BJ (cell line): ENCODE results near the gene HDLBP. TPM values are rescaled to one million over a fixed set of nuclear protein-coding genes. Genes with fewer than 3 reads are reported as not detected.

Experiments
- CTCF ChIA-PET: fragments of 350-600 bp; formaldehyde crosslinking; extraction: SDS; loops from one replicate; lab custom pipeline; 2021; ENCODE audit warnings: antibody characterized with exemption, inconsistent platforms; lab: Yijun Ruan, JAX
- POLR2A ChIA-PET: fragments of 300-600 bp; sonication (Branson Sonifier 250); formaldehyde crosslinking; extraction: SDS; loops from one replicate; lab custom pipeline; 2021; ENCODE audit warnings: antibody characterized with exemption; lab: Charles Lee
- DNase-seq: peaks from one replicate; pipeline ENCODE4 v3.0.0-alpha.2; 2011; ENCODE audit warnings: low read depth
- H3K27me3 ChIP-seq: 2 replicates; pipeline ENCODE4 v1.6.0; 2011; ENCODE audit warnings: low read length; ENCODE audit not compliant: control insufficient read depth, insufficient read depth
- H3K36me3 ChIP-seq: 2 replicates; pipeline ENCODE4 v1.5.1; 2011; ENCODE audit warnings: low read length; ENCODE audit not compliant: control insufficient read depth, insufficient read depth
- H3K4me3 ChIP-seq: 2 replicates; pipeline ENCODE4 v1.5.1; 2011; ENCODE audit warnings: low read depth, mild to moderate bottlenecking, control low read depth, low read length
- polyA plus RNA-seq: library from polyadenylated mRNA; depleted of rRNA; stranded (reverse); fragments of >200 nt; gene quantifications from 2 replicates; pipeline ENCODE4 v1.2.3, GENCODE V29; 2011
- TF ChIP-seq, protein P1 (sequence below): IDR thresholded peaks from 2 replicates; pipeline ENCODE4 v1.5.1; 2011; ENCODE audit warnings: low read depth, mild to moderate bottlenecking, control low read depth, inconsistent platforms, low read length, moderate library complexity; ENCODE audit not compliant: insufficient read depth

Gene HDLBP
- polyA plus RNA-seq, 1 experiment: 948 TPM

DNA sequence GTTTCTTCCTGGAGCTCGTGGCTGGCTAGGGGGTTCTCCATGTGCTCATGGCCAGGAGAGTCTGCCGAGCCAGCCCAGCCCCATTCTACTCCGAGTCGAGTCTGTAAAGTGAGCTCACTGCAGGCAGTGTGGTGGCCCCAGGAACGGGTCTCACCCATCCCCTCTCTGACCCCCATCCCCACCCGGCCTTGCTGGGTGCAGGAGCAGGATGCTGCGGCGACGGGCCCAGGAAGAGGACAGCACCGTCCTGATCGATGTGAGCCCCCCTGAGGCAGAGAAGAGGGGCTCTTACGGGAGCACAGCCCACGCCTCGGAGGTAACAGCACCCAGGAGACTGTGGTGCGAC is 125.6 kb downstream of the HDLBP start:
- Histone ChIP-seq H3K4me3 (no peak overlapping the region), H3K36me3 (no peaks in the 10 kb centered on the region), H3K27me3 (no peaks in the 10 kb centered on the region)
- ChIA-PET POLR2A (no interaction called here), CTCF (no interaction called here)
- TF ChIP-seq, protein P1, sequence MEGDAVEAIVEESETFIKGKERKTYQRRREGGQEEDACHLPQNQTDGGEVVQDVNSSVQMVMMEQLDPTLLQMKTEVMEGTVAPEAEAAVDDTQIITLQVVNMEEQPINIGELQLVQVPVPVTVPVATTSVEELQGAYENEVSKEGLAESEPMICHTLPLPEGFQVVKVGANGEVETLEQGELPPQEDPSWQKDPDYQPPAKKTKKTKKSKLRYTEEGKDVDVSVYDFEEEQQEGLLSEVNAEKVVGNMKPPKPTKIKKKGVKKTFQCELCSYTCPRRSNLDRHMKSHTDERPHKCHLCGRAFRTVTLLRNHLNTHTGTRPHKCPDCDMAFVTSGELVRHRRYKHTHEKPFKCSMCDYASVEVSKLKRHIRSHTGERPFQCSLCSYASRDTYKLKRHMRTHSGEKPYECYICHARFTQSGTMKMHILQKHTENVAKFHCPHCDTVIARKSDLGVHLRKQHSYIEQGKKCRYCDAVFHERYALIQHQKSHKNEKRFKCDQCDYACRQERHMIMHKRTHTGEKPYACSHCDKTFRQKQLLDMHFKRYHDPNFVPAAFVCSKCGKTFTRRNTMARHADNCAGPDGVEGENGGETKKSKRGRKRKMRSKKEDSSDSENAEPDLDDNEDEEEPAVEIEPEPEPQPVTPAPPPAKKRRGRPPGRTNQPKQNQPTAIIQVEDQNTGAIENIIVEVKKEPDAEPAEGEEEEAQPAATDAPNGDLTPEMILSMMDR: no peak
- DNase-seq: no peak

DNA sequence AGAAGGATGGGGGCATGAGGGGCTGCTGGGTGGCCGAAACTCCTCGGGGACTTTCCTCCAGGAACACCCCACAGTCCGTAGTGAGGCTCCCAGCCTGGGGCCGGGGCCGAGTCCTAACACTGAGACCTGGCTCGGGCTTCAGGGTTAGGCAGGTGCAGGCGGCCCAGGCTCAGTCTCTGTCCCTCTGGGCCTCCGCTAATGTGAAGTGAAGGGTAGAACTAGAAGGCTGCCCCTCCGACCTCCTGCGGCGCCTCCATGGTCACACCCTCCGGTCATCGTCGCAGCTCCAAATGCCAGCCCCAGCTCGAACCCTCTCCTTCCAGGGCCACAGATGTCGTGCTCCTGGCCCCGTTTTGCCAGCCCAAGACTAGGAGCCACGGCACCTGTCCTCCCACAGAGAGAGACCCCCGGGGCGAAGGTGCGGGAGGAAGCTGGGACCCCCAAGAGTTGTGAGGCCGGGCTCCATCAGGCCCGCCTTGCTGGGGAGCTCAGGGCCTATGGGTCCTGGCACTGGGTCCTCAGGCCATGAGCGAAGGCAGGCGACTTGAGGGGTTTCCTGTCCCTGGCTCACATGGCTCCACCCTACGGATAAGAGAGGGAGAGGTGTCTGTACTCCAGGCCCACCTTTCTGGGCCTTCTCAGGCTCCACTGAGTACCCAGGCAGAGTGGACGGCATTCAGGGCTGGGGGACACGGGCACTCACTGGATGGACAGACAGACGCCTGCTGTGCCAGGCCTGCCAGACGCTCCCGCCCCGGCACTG is 126.2 kb downstream of the HDLBP start:
- TF ChIP-seq, protein P1: no peak
- ChIA-PET CTCF (interaction anchor here (1.1 kb wide), 1 partner anchor 19 kb away, joined by 3 read pairs; no protein-coding TSS in a partner anchor), POLR2A (no interaction called here)
- no peaks in the 10 kb centered on the region for H3K27me3 ChIP-seq
- DNase-seq: no peak
- no peak overlapping the region for H3K4me3 ChIP-seq
- H3K36me3 ChIP-seq: no peaks in the 10 kb centered on the region

DNA sequence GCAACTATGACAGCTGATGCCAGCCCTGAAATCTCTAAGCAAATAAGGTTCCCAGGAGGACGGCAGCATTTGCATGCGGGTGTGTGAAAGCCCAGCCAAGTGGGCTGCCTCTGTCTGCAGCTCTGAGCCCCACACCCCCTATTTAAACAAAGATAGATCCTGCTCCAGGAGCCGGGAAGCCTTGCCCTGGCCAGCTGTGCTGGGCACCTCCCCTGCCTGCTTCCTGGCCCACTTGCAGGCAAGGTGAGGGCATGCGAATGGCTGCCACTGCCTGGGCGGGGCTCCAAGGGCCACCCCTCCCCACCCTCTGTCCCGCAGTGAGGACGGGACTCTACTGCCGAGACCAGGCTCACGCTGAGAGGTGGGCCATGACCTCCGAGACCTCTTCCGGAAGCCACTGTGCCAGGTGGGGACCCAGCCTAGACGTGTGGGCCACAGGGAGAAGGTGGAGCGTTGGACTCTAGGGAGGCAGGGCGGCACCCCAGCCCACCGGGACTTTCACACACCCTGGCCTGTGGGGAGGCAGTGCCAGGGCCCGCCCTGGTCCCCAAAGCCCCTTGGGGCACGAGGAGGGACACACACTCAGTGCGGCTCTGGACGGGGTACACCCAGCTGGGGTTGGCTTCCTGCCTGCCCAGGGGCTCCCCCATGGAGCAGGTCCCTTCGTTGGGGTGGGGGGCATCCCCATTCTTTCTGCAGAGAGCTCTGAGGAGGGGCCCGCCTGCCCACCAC is 126.9 kb downstream of the HDLBP start, which contains the start of gene ANO7:
Gene ANO7, plus strand, starts transcription at position 317 of the 732 bp plus-strand sequence. CDS start 1,387 bp downstream, outside the sequence.
- Histone ChIP-seq H3K27me3 (no peaks in the 10 kb centered on the region), H3K4me3 (no peak within 1 kb of the TSS), H3K36me3 (no peaks in the 10 kb centered on the region)
- CTCF ChIA-PET: interaction anchor here (1.1 kb wide), 1 partner anchor 19 kb away, joined by 3 read pairs; no protein-coding TSS in a partner anchor
- no peak for DNase-seq
- POLR2A ChIA-PET: no interaction called here
- TF ChIP-seq, protein P1: no peak

DNA sequence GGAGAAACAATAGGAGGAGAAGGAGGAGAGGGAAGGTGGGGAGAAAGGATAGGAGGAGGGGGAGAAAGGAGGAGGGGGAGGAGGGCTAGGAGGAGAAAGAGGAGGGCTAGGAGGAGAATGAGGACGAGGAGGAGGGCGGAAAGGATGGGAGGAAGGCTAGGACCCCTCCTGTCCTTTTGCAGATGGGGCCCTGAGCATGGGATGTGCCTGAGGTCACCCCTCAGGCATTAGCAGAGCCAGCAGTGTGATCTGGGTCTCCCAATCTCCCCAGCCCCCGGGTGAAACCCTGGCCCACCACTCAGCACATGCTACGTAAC is 127.6 kb downstream of the HDLBP start:
- no peak for DNase-seq
- CTCF ChIA-PET: no interaction called here
- H3K36me3 ChIP-seq: peaks cover 2% of the 10 kb centered on the region; the same call in 1 of the 2 replicates

More for the DNA sequence above, 127.6 kb downstream of the HDLBP start:
- TF ChIP-seq, protein P1: no peak
- H3K27me3 ChIP-seq: no peaks in the 10 kb centered on the region
- POLR2A ChIA-PET: no interaction called here
- no peak overlapping the region for H3K4me3 ChIP-seq
